ENCODE measurements around the gene PLA2G4D. TPM values are rescaled to one million over a fixed set of nuclear protein-coding genes. Genes with fewer than 3 reads are reported as not detected.
A peak's percentile ranks its signal among the peaks of the same experiment; 100 is the strongest.

The PLA2G4D gene
- total RNA-seq, 4 donors from 2014 or later, result 22.0 to 51.6 (median 29.2) TPM

- TF ChIP-seq POLR2A (IDR thresholded peaks at IDR 0.05) (no peak), CTCF (IDR thresholded peaks at IDR 0.05) (no peak)
- DNase-seq (ENCODE audit: low spot score in 2 of 2), result peak in 1 of 2 donors; percentile 84
- WGBS, 2 donors, result 82 to 84% methylated on average over 9 of the region's 9 CpGs
- intact Hi-C loops (cut with DNase I; ENCODE audit: low total_unique reads), result no loop called here
- H3K4me3 ChIP-seq (ENCODE audit: low read depth, poor library complexity, severe bottlenecking), result no peak overlapping the region
These were observed 61.8 kb downstream of the PLA2G4D start for GRCh38 chr15:42032376-42033213.

- TF ChIP-seq CTCF (IDR thresholded peaks at IDR 0.05) (no peak), POLR2A (IDR thresholded peaks at IDR 0.05) (no peak)
- peak in 1 of 2 donors; percentile 77 for DNase-seq (ENCODE audit: low spot score in 2 of 2)
- 32 to 33% methylated on average over 6 of the region's 6 CpGs for WGBS, 2 donors
- H3K4me3 ChIP-seq (ENCODE audit: low read depth, poor library complexity, severe bottlenecking), result no peak overlapping the region
- intact Hi-C loops (cut with DNase I; ENCODE audit: low total_unique reads), result no loop called here
These were observed 63.0 kb downstream of the PLA2G4D start for GRCh38 chr15:42031198-42031915.

GRCh38 chr15:42027521-42027920 is 66.8 kb downstream of the PLA2G4D start:
- DNase-seq (ENCODE audit: low spot score in 2 of 2), result peak in 1 of 2 donors; percentile 64
- WGBS, 2 donors, result 84 to 90% methylated on average over 7 of the region's 7 CpGs
- TF ChIP-seq CTCF (IDR thresholded peaks at IDR 0.05), result no peak
- TF ChIP-seq POLR2A (IDR thresholded peaks at IDR 0.05), result no peak
- intact Hi-C loops (cut with DNase I; ENCODE audit: low total_unique reads), result no loop called here
- no peak overlapping the region for H3K4me3 ChIP-seq (ENCODE audit: low read depth, poor library complexity, severe bottlenecking)

- TF ChIP-seq POLR2A (IDR thresholded peaks at IDR 0.05) (no peak), CTCF (IDR thresholded peaks at IDR 0.05) (no peak)
- intact Hi-C loops (cut with DNase I; ENCODE audit: low total_unique reads), result no loop called here
- DNase-seq (ENCODE audit: low spot score in 2 of 2), result no peak
- WGBS, 2 donors, result 71 to 100% methylated on average over 2 to 4 of the region's 4 CpGs
- no peak overlapping the region for H3K4me3 ChIP-seq (ENCODE audit: low read depth, poor library complexity, severe bottlenecking)
These were observed 70.1 kb downstream of the PLA2G4D start for GRCh38 chr15:42024303-42024702.

GRCh38 chr15:42021593-42021992 is 72.8 kb downstream of the PLA2G4D start:
- DNase-seq (ENCODE audit: low spot score in 2 of 2), result peak in 1 of 2 donors; percentile 36
- no peak overlapping the region for H3K4me3 ChIP-seq (ENCODE audit: low read depth, poor library complexity, severe bottlenecking)
- 40 to 45% methylated on average over 2 to 5 of the region's 5 CpGs for WGBS, 2 donors
- TF ChIP-seq POLR2A (IDR thresholded peaks at IDR 0.05) (no peak), CTCF (IDR thresholded peaks at IDR 0.05) (no peak)
- intact Hi-C loops (cut with DNase I; ENCODE audit: low total_unique reads), result no loop called here
